SKM-1 treated with dmso at 0.1 percent for 144 hours (cell line): ENCODE data around the gene TIFAB.

Source experiments
- DNase-seq: peaks from one replicate; lab custom pipeline; 2025; ENCODE audit not compliant: unreplicated experiment; lab: John Stamatoyannopoulos, UW

TIFAB gene

GRCh38 chr5:135460246-135461033 is 8.3 kb upstream of the TIFAB start:
- no peak for DNase-seq

- no peak for DNase-seq
Observed at GRCh38 chr5:135458921-135459331, 6.8 kb upstream of the TIFAB start.

- no peak for DNase-seq
Observed at GRCh38 chr5:135458356-135458755, 6.2 kb upstream of the TIFAB start.

GRCh38 chr5:135457424-135458071 is 5.4 kb upstream of the TIFAB start:
- peak; percentile 54 for DNase-seq

- DNase-seq = peak; percentile 33
Observed at GRCh38 chr5:135456238-135457099, 4.3 kb upstream of the TIFAB start.

GRCh38 chr5:135455876-135456237 is 3.7 kb upstream of the TIFAB start:
- DNase-seq = no peak

- DNase-seq = no peak
Observed at GRCh38 chr5:135454946-135455345, 2.8 kb upstream of the TIFAB start.

- DNase-seq = no peak
Observed at GRCh38 chr5:135453613-135454012, 1.5 kb upstream of the TIFAB start.

- DNase-seq = no peak
Observed at GRCh38 chr5:135451581-135452320, 400 bp downstream of the TIFAB start.

- DNase-seq = no peak
Observed at GRCh38 chr5:135450952-135451351, 1.2 kb downstream of the TIFAB start.

- no peak for DNase-seq
Observed at GRCh38 chr5:135450336-135450735, 1.8 kb downstream of the TIFAB start.

- DNase-seq = no peak
Observed at GRCh38 chr5:135449644-135450043, 2.5 kb downstream of the TIFAB start.

GRCh38 chr5:135448791-135449507 is 3.2 kb downstream of the TIFAB start:
- DNase-seq = no peak

- no peak for DNase-seq
Observed at GRCh38 chr5:135448071-135448739, 3.9 kb downstream of the TIFAB start.

GRCh38 chr5:135447298-135447929 is 4.7 kb downstream of the TIFAB start, which contains the start of gene DCANP1:
Gene DCANP1, minus strand, starts transcription at chr5:135447348. Its CDS starts 240 bp downstream, at chr5:135447108.
- DNase-seq = no peak

GRCh38 chr5:135446615-135447014 is 5.5 kb downstream of the TIFAB start:
- DNase-seq = no peak

- no peak for DNase-seq
Observed at GRCh38 chr5:135446206-135446605, 5.9 kb downstream of the TIFAB start.

GRCh38 chr5:135445306-135445985 is 6.7 kb downstream of the TIFAB start:
- DNase-seq = no peak

- DNase-seq = no peak
Observed at GRCh38 chr5:135444881-135445280, 7.3 kb downstream of the TIFAB start.
